B cell (primary cell): ENCODE measurements around the gene RSU1. TPM values are rescaled to one million over a fixed set of nuclear protein-coding genes. Genes with fewer than 3 reads are reported as not detected.

Experiments
- ATAC-seq: fragments of 200-7000 bp; cut with Tn5 transposase; one replicate; pipeline ENCODE4 v1.10.0; 2021; ENCODE audit warnings: low read depth, mild to moderate bottlenecking, moderate number of reproducible peaks, moderate library complexity
- CTCF ChIA-PET: fragments of 350-600 bp; sonication (Branson Sonifier 250); formaldehyde crosslinking; loops from one replicate; lab custom pipeline; 2021; ENCODE audit warnings: antibody characterized with exemption, inconsistent platforms; lab: Charles Lee
- POLR2A ChIA-PET: fragments of 350-600 bp; sonication (Branson Sonifier 250); formaldehyde crosslinking; loops from one replicate; lab custom pipeline; 2021; ENCODE audit warnings: antibody characterized with exemption; lab: Charles Lee
- DNase-seq: peaks from one replicate; pipeline ENCODE4 v3.0.0; 2013
- H2AFZ ChIP-seq: 2 replicates; pipeline ENCODE4 v1.6.1; 2012; ENCODE audit warnings: mild to moderate bottlenecking, low read depth, low read length; ENCODE audit not compliant: insufficient read depth, poor library complexity, severe bottlenecking
- H3K27ac ChIP-seq, 2 donors: 1 replicate in 1 of 2; 2 replicates in 1 of 2; pipeline ENCODE4 v1.5.1; 2012 to 2013; ENCODE audit warnings: low read length in 2 of 2, mild to moderate bottlenecking in 2 of 2, moderate library complexity in 1 of 2
- H3K27me3 ChIP-seq, 4 experiments: fragments of 200-600 bp in 1 of 4; sonication (generic) in 1 of 4; replicated peaks in 1 of 4; 1 replicate in 2 of 4; 2 replicates in 2 of 4; pipeline versions ENCODE4 v1.6.1 to v1.7.0; 2013 to 2016; ENCODE audit warnings: low read length in 3 of 4, mild to moderate bottlenecking in 2 of 4, mixed read lengths in 1 of 4, moderate library complexity in 1 of 4; ENCODE audit not compliant: insufficient read depth in 4 of 4, control insufficient read depth in 3 of 4; ENCODE audit errors: control extremely low read depth in 1 of 4
- H3K36me3 ChIP-seq, 2 experiments: replicated peaks in 1 of 2; 1 replicate in 1 of 2; 2 replicates in 1 of 2; pipeline versions ENCODE4 v1.6.1 to v1.7.1; 2013; ENCODE audit warnings: low read length in 1 of 2; ENCODE audit not compliant: insufficient read depth in 2 of 2, control insufficient read depth in 1 of 2; ENCODE audit errors: control extremely low read depth in 1 of 2, extremely low read depth in 1 of 2
- H3K4me1 ChIP-seq, 2 donors: fragments of 200-600 bp in 1 of 2; sonication (generic) in 1 of 2; 1 replicate in 1 of 2; 2 replicates in 1 of 2; pipeline versions ENCODE4 v1.5.1 to v1.6.1; 2013 to 2017; ENCODE audit warnings: low read length in 2 of 2; ENCODE audit not compliant: control insufficient read depth in 2 of 2, insufficient read depth in 2 of 2
- H3K4me2 ChIP-seq: replicated peaks from 2 replicates; pipeline ENCODE3; 2012; ENCODE audit warnings: mild to moderate bottlenecking, low read depth, low read length; ENCODE audit not compliant: poor library complexity, severe bottlenecking
- H3K4me3 ChIP-seq, 5 experiments: fragments of 200-600 bp in 1 of 5; sonication (generic) in 1 of 5; 1 replicate in 3 of 5; 2 replicates in 2 of 5; pipeline versions ENCODE4 v1.5.1 to v1.7.0; 2011 to 2016; ENCODE audit warnings: low read length in 4 of 5, mild to moderate bottlenecking in 4 of 5, low read depth in 2 of 5, control low read depth in 1 of 5, moderate library complexity in 1 of 5; ENCODE audit not compliant: insufficient read depth in 1 of 5; ENCODE audit errors: control extremely low read depth in 1 of 5, extremely low read depth in 1 of 5
- H3K79me2 ChIP-seq: fragments of 200-600 bp; sonication (generic); one replicate; pipeline ENCODE4 v1.6.0; 2016; ENCODE audit warnings: low read length; ENCODE audit not compliant: control insufficient read depth, insufficient read depth
- H3K9ac ChIP-seq: fragments of 200-600 bp; sonication (generic); 2 replicates; pipeline ENCODE4 v1.6.1; 2017; ENCODE audit warnings: mild to moderate bottlenecking, low read length, moderate library complexity
- H3K9me3 ChIP-seq, 3 donors: one replicate each; pipeline versions ENCODE4 v1.6.1 to v1.7.1; 2013; ENCODE audit warnings: low read length in 2 of 3; ENCODE audit not compliant: control insufficient read depth in 2 of 3, insufficient read depth in 1 of 3; ENCODE audit errors: control extremely low read depth in 1 of 3
- H4K20me1 ChIP-seq: 2 replicates; pipeline ENCODE4 v1.6.0; 2012; ENCODE audit warnings: mild to moderate bottlenecking, low read length; ENCODE audit not compliant: insufficient read depth, control insufficient read depth, poor library complexity, severe bottlenecking
- H3K27ac Mint-ChIP-seq: one replicate; pipeline ENCODE4 v1.8.0; 2021; ENCODE audit warnings: mixed read lengths
- H3K27me3 Mint-ChIP-seq: one replicate; pipeline ENCODE4 v1.8.0; 2021; ENCODE audit warnings: mixed read lengths
- H3K4me1 Mint-ChIP-seq: one replicate; pipeline ENCODE4 v1.8.0; 2021; ENCODE audit warnings: mixed read lengths
- H3K4me3 Mint-ChIP-seq: one replicate; pipeline ENCODE4 v1.8.0; 2021; ENCODE audit warnings: mixed read lengths
- H3K9me3 Mint-ChIP-seq: one replicate; pipeline ENCODE4 v1.8.0; 2022; ENCODE audit warnings: mixed read lengths; ENCODE audit not compliant: insufficient read depth
- EZH2 ChIP-seq: IDR thresholded peaks from 2 replicates; pipeline ENCODE4 v1.6.1; 2012; ENCODE audit warnings: borderline replicate concordance, low read depth, mild to moderate bottlenecking, moderate library complexity, low read length; ENCODE audit not compliant: insufficient read depth, poor library complexity, severe bottlenecking
- WGBS: methylation state at CpG from one replicate; pipeline ENCODE4 v1.1.5; 2013; ENCODE audit warnings: missing lambda C conversion rate; ENCODE audit not compliant: insufficient coverage; 5-methylcytosine and 5-hydroxymethylcytosine counted together
- intact Hi-C: fragments of 100-400 bp; cut with micrococcal nuclease; formaldehyde crosslinking; loops from one replicate; pipeline ENCODE4 v1.10.0; 2022
- polyA plus RNA-seq: library from polyadenylated mRNA; depleted of rRNA; stranded (reverse); fragments of >200 nt; gene quantifications from 2 replicates; pipeline ENCODE4 v1.2.3, GENCODE V29; 2012
- total RNA-seq, 2 donors: library from RNA; stranded (reverse); fragments of 120-200 nt in 1 of 2; gene quantifications; 1 replicate in 1 of 2; 2 replicates in 1 of 2; pipeline versions ENCODE4 v1.2.3 to v1.2.4, GENCODE V29; 2013 to 2022
- TF ChIP-seq, protein P1 (sequence below): fragments of 200-600 bp; IDR thresholded peaks from one replicate; pipeline ENCODE4 v1.8.0; 2022; ENCODE audit warnings: antibody characterized with exemption, mild to moderate bottlenecking

Gene RSU1
- total and polyA plus RNA-seq, 2 donors (not counting 1 experiment from before 2014, with no cell fraction given) = 33.4 to 41.1 TPM

DNA sequence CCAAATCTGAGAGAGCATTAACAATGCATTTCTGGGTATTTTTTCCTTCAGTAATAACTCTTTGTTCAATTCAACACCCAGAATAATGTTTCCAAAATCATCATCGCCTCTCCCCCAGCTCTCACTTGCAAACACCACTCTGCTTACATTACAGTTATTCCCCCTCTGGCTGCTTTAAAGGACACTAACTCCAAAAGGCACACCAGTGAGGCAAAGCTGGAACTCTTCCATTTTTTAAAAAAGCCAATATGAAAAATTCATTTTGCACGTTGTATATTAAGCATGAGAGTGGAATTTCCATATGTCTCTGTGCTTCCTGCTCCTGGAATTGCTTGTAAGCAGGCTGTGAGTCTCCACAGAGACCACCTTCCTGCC, 204.3 kb downstream of the RSU1 start:
- peaks cover 14% of the 10 kb centered on the region for H3K9me3 Mint-ChIP-seq
- no peak for ATAC-seq
- CTCF ChIA-PET = no interaction called here

DNA sequence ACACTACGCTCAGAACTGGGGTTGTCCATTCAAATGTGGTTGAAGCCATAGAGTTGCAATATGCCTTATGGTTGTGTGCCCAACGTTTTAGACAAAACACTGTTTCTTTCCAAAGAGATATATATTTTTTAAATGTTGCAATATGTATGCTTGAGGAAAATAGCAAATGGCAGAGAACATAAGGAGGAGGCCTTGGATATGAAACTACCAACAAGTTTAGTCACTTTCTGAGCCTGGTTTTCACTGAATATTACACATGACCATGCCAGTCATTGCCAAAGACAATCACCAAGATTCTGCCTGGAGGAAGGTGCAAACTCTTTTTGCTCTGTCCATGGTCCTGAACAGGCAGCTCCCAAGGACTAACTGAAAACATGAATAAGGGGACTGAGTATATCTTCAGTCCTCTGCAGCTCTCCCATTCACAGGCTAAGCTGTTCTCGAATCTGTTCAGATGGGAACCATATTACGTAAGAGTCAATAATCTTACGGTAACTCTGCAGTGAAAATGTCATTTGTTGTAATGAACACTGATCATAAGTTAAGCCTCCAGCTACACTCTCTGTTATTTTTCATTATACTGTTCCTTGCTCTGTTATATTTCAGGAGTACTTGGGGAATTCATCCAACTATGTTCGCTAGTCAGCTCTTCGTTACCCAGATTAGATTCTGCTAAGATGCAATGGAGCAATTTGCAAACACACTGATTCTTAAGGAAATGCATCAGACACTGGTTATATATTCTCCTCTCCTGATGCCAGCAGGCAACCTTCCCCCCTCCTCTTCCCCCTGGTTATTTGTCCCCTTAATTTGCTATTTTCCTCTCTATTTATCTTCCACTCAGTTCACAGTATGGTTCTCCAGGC, 204.9 kb downstream of the RSU1 start:
- no peak for TF ChIP-seq EZH2
- TF ChIP-seq, protein P1, sequence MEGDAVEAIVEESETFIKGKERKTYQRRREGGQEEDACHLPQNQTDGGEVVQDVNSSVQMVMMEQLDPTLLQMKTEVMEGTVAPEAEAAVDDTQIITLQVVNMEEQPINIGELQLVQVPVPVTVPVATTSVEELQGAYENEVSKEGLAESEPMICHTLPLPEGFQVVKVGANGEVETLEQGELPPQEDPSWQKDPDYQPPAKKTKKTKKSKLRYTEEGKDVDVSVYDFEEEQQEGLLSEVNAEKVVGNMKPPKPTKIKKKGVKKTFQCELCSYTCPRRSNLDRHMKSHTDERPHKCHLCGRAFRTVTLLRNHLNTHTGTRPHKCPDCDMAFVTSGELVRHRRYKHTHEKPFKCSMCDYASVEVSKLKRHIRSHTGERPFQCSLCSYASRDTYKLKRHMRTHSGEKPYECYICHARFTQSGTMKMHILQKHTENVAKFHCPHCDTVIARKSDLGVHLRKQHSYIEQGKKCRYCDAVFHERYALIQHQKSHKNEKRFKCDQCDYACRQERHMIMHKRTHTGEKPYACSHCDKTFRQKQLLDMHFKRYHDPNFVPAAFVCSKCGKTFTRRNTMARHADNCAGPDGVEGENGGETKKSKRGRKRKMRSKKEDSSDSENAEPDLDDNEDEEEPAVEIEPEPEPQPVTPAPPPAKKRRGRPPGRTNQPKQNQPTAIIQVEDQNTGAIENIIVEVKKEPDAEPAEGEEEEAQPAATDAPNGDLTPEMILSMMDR = no peak
- WGBS = 100% methylated on average over 2 of the region's 7 CpGs
- CTCF ChIA-PET = no interaction called here

More for the DNA sequence above, 204.3 kb downstream of the RSU1 start:
- Histone ChIP-seq H3K4me2 (no peak overlapping the region), H3K4me1 (no peaks in the 10 kb centered on the region), H3K79me2 (no peaks in the 10 kb centered on the region), H2AFZ (no peak overlapping the region), H3K9me3 (peaks cover 0 to 4% (median 0%) of the 10 kb centered on the region in 3 donors), H3K4me3 (no peak overlapping the region), H4K20me1 (no peaks in the 10 kb centered on the region), H3K36me3 (no peaks in the 10 kb centered on the region), H3K27me3 (no peaks in the 10 kb centered on the region), H3K27ac (no peak overlapping the region), H3K9ac (no peak overlapping the region)
- POLR2A ChIA-PET = no interaction called here
- H3K4me1 Mint-ChIP-seq = peaks cover 10% of the 10 kb centered on the region
- H3K27me3 Mint-ChIP-seq = no peaks in the 10 kb centered on the region
- DNase-seq = no peak
- 83% methylated on average over 2 of the region's 2 CpGs for WGBS
- H3K27ac Mint-ChIP-seq = no peak overlapping the region
- H3K4me3 Mint-ChIP-seq = no peak overlapping the region
- intact Hi-C loops = no loop called here
- TF ChIP-seq EZH2 = no peak
- TF ChIP-seq, protein P1 = no peak

More for the DNA sequence above, 204.9 kb downstream of the RSU1 start:
- Mint-ChIP-seq H3K27me3 (no peaks in the 10 kb centered on the region), H3K4me1 (peaks cover 10% of the 10 kb centered on the region), H3K9me3 (peaks cover 9% of the 10 kb centered on the region), H3K4me3 (no peak overlapping the region), H3K27ac (no peak overlapping the region)
- Histone ChIP-seq H3K79me2 (no peaks in the 10 kb centered on the region), H3K4me1 (no peaks in the 10 kb centered on the region), H3K4me2 (no peak overlapping the region), H3K27me3 (no peaks in the 10 kb centered on the region), H3K27ac (no peak overlapping the region), H4K20me1 (no peaks in the 10 kb centered on the region), H3K9ac (no peak overlapping the region), H3K36me3 (no peaks in the 10 kb centered on the region), H3K4me3 (no peak overlapping the region), H3K9me3 (peaks cover 0 to 4% (median 0%) of the 10 kb centered on the region in 3 donors), H2AFZ (no peak overlapping the region)
- intact Hi-C loops = no loop called here
- DNase-seq (no peak), ATAC-seq (no peak)
- POLR2A ChIA-PET = no interaction called here
